Measurements from ENCODE around the gene DNAH10. TPM values are rescaled to one million over a fixed set of nuclear protein-coding genes. Genes with fewer than 3 reads are reported as not detected.

The DNAH10 gene
- total and polyA plus RNA-seq, 10 of the 15 experiments (the other 5 are each of a cell fraction or from before 2014, with no cell fraction given) = 0.01 to 0.32 (median 0.06) TPM

GRCh38 chr12:123965382-123965781, 203.3 kb downstream of the DNAH10 start:
- WGBS (ENCODE audit: insufficient coverage, insufficient replicate concordance, low lambda C conversion rate, missing lambda C conversion rate) = 46% methylated on average over 5 of the region's 5 CpGs
- Histone ChIP-seq H3K4me2 (ENCODE audit: control insufficient read depth, insufficient read depth) (no peak overlapping the region), H4K20me1 (ENCODE audit: control insufficient read depth, insufficient read depth) (no peaks in the 10 kb centered on the region), H3K27ac (ENCODE audit: control insufficient read depth, insufficient read depth) (no peak overlapping the region), H3K27me3 (replicated peaks in 1 of 2; ENCODE audit: control insufficient read depth in 2 of 2, insufficient read depth in 2 of 2, low read length in 1 of 2) (peaks cover 0 to 3% of the 10 kb centered on the region in 2 experiments; a peak in 2 of 4 replicates), H2AFZ (ENCODE audit: control insufficient read depth, low read depth, low read length) (no peak overlapping the region), H3K9ac (ENCODE audit: control insufficient read depth, insufficient read depth, low read length) (no peak overlapping the region), H3K79me2 (ENCODE audit: control insufficient read depth, insufficient read depth, low read length) (no peaks in the 10 kb centered on the region), H3K4me3 (no peak overlapping the region), H3K36me3 (ENCODE audit: control insufficient read depth in 2 of 2, insufficient read depth in 2 of 2, low read length in 1 of 2) (no peaks in the 10 kb centered on the region), H3K9me3 (replicated peaks; ENCODE audit: control insufficient read depth, insufficient read depth, low read length) (no peaks in the 10 kb centered on the region), H3K4me1 (ENCODE audit: control insufficient read depth, insufficient read depth, low read length) (no peaks in the 10 kb centered on the region)
- intact Hi-C loops (cut with micrococcal nuclease; ENCODE audit: unreplicated experiment) (no loop called here), in situ Hi-C loops (cut with MboI) (no loop called here)
- ChIA-PET CTCF (interaction anchor here (1.4 to 2.7 kb wide), 3 partner anchors 19 to 61 kb away, joined by 3 to 8 read pairs (median 3); no protein-coding TSS in a partner anchor), POLR2A (interaction anchor here (1.0 kb wide), 1 partner anchor 9 kb away, joined by 3 read pairs; no protein-coding TSS in a partner anchor), RAD21 (ENCODE audit: unreplicated experiment) (no interaction called here), SMC1A (ENCODE audit: uncharacterized antibody, unreplicated experiment) (interaction anchor here (0.7 to 1.3 kb wide), 3 partner anchors 9 to 20 kb away, joined by 3 to 4 read pairs (median 3); no protein-coding TSS in a partner anchor)
- no TSS peak for BruUV-seq (replicated peaks)
- no peak for FAIRE-seq
- no peak for DNase-seq (ENCODE audit: low read depth, low spot score)
- ATAC-seq = no peak
- TF ChIP-seq CBX3 (IDR thresholded peaks at IDR 0.05; ENCODE audit: borderline replicate concordance, low read depth) (no peak), TCF3 (IDR thresholded peaks at IDR 0.05; ENCODE audit: borderline replicate concordance, insufficient read depth, low read depth, low read length) (no peak), STAT3 (IDR thresholded peaks at IDR 0.05; ENCODE audit: low read depth, low read length) (no peak), SKIL (IDR thresholded peaks at IDR 0.05; ENCODE audit: low read depth, poor library complexity, severe bottlenecking) (no peak), BCLAF1 (IDR thresholded peaks at IDR 0.05) (no peak), FOS (IDR thresholded peaks at IDR 0.05; ENCODE audit: borderline replicate concordance, extremely low read depth, insufficient read length) (no peak), CBFB (IDR thresholded peaks at IDR 0.05; ENCODE audit: low read depth) (no peak), YBX1 (IDR thresholded peaks at IDR 0.05) (no peak), MTA3 (IDR thresholded peaks at IDR 0.05; ENCODE audit: borderline replicate concordance, low read length) (no peak), ELK1 (IDR thresholded peaks at IDR 0.05; ENCODE audit: low read depth, low read length) (no peak), BRCA1 (IDR thresholded peaks at IDR 0.05; ENCODE audit: low read depth, low read length) (no peak), EGR1 (IDR thresholded peaks at IDR 0.05; ENCODE audit: borderline replicate concordance in 1 of 2, low read depth in 2 of 2, low read length in 2 of 2) (no peak), CBX5 (IDR thresholded peaks at IDR 0.05; ENCODE audit: low read depth) (no peak), IRF3 (IDR thresholded peaks at IDR 0.05) (no peak), BHLHE40 (IDR thresholded peaks at IDR 0.05; ENCODE audit: borderline replicate concordance in 1 of 2, low read depth in 2 of 2, low read length in 1 of 2) (no peak), HCFC1 (IDR thresholded peaks at IDR 0.05; ENCODE audit: low read length) (no peak)
